Measurements from ENCODE around the gene FSIP1. TPM values are rescaled to one million over a fixed set of nuclear protein-coding genes. Genes with fewer than 3 reads are reported as not detected.

FSIP1 gene
- total and polyA plus RNA-seq, 8 donors, result 0.11 to 0.64 (median 0.38) TPM

GRCh38 chr15:39584266-39584659 is 198.4 kb downstream of the FSIP1 start:
- H3K9me3 ChIP-seq, result no peaks in the 10 kb centered on the region
- 81 to 85% methylated on average over 7 of the region's 7 CpGs for WGBS, 2 donors
- no peak for TF ChIP-seq CTCF (IDR thresholded peaks at IDR 0.05)
- ATAC-seq (no peak), DNase-seq (no peak), FAIRE-seq (no peak)
- H3K27ac ChIP-seq, result no peak overlapping the region
- peak overlapping the region in 1 of 4 donors; percentile 66 for H3K4me3 ChIP-seq
- no peaks in the 10 kb centered on the region for H3K27me3 ChIP-seq
- intact Hi-C loops (cut with DNase I), result loop anchor here in 1 of 3 donors (10.0 kb wide), 1 partner anchor 759 kb away; no protein-coding TSS in a partner anchor
- H3K4me1 ChIP-seq, result no peaks in the 10 kb centered on the region
- peaks cover 3 to 30% (median 16%) of the 10 kb centered on the region in 3 donors for H3K36me3 ChIP-seq

GRCh38 chr15:39583596-39584265 is 198.9 kb downstream of the FSIP1 start:
- H3K4me3 ChIP-seq, result peak overlapping the region in 2 of 4 donors; percentile 51 to 66
- peaks cover 0 to 25% (median 11%) of the 10 kb centered on the region in 3 donors for H3K36me3 ChIP-seq
- no peak overlapping the region for H3K27ac ChIP-seq
- no peak for TF ChIP-seq CTCF (IDR thresholded peaks at IDR 0.05)
- ATAC-seq, result no peak
- FAIRE-seq, result no peak
- WGBS, 2 donors, result 86 to 93% methylated on average over 13 of the region's 13 CpGs
- H3K27me3 ChIP-seq, result no peaks in the 10 kb centered on the region
- intact Hi-C loops (cut with DNase I), result loop anchor here in 1 of 3 donors (10.0 kb wide), 1 partner anchor 759 kb away; no protein-coding TSS in a partner anchor
- H3K4me1 ChIP-seq, result no peaks in the 10 kb centered on the region
- H3K9me3 ChIP-seq, result no peaks in the 10 kb centered on the region
- no peak for DNase-seq

GRCh38 chr15:39582977-39583595 is 199.6 kb downstream of the FSIP1 start:
- Histone ChIP-seq H3K36me3 (peaks cover 0 to 19% (median 8%) of the 10 kb centered on the region in 3 donors), H3K27me3 (no peaks in the 10 kb centered on the region), H3K4me1 (no peaks in the 10 kb centered on the region), H3K9me3 (no peaks in the 10 kb centered on the region), H3K27ac (no peak overlapping the region), H3K4me3 (peak overlapping the region in 2 of 4 donors; percentile 51 to 66)
- WGBS, 2 donors, result 73 to 76% methylated on average over 4 of the region's 4 CpGs
- ATAC-seq, result no peak
- TF ChIP-seq CTCF (IDR thresholded peaks at IDR 0.05), result no peak
- intact Hi-C loops (cut with DNase I), result loop anchor here in 1 of 3 donors (10.0 kb wide), 1 partner anchor 758 kb away; no protein-coding TSS in a partner anchor
- no peak for DNase-seq
- no peak for FAIRE-seq

GRCh38 chr15:39582286-39582976 is 200.2 kb downstream of the FSIP1 start:
- Histone ChIP-seq H3K4me1 (no peaks in the 10 kb centered on the region), H3K36me3 (peaks cover 0 to 14% (median 4%) of the 10 kb centered on the region in 3 donors), H3K27me3 (no peaks in the 10 kb centered on the region), H3K4me3 (peak overlapping the region in 3 of 4 donors; percentile 12 to 66 (median 51)), H3K27ac (no peak overlapping the region), H3K9me3 (no peaks in the 10 kb centered on the region)
- 70 to 77% methylated on average over 20 of the region's 20 CpGs for WGBS, 2 donors
- intact Hi-C loops (cut with DNase I), result loop anchor here in 1 of 3 donors (10.0 kb wide), 1 partner anchor 758 kb away; no protein-coding TSS in a partner anchor
- ATAC-seq (no peak), FAIRE-seq (no peak), DNase-seq (peak in 3 of 6 donors; percentile 54 to 69 (median 62))
- TF ChIP-seq CTCF (IDR thresholded peaks at IDR 0.05), result no peak
